SK-N-SH treated with all-trans-retinoic acid at 6 μM for 48 hours (cell line): Measurements from ENCODE around the gene GPR75.

ENCODE experiments used
- ARNTL ChIP-seq: fragments of 450-650 bp; formaldehyde crosslinking; IDR thresholded peaks from 2 replicates; pipeline ENCODE4 v1.5.0; 2020; ENCODE audit warnings: low read depth, mild to moderate bottlenecking, moderate library complexity, borderline replicate concordance
- CREB5 ChIP-seq: fragments of 250-450 bp; sonication (Bioruptor Pico); IDR thresholded peaks from 2 replicates; pipeline ENCODE4 v1.5.1; 2020; ENCODE audit warnings: low read depth, mild to moderate bottlenecking, moderate library complexity
- CSDC2 ChIP-seq: fragments of 250-450 bp; sonication (Bioruptor Pico); IDR thresholded peaks from 2 replicates; pipeline ENCODE4 v1.5.0; 2020; ENCODE audit warnings: mild to moderate bottlenecking, moderate library complexity
- CSRNP3 ChIP-seq: fragments of 250-450 bp; sonication (Bioruptor Pico); IDR thresholded peaks from 2 replicates; pipeline ENCODE4 v1.5.1; 2021; ENCODE audit warnings: mild to moderate bottlenecking, moderate library complexity
- GLIS3 ChIP-seq: fragments of 250-450 bp; sonication (Bioruptor Pico); IDR thresholded peaks from 2 replicates; pipeline ENCODE4 v1.5.0; 2020; ENCODE audit warnings: mild to moderate bottlenecking, moderate library complexity
- PATZ1 ChIP-seq: fragments of 250-450 bp; sonication (Bioruptor Pico); IDR thresholded peaks from 2 replicates; pipeline ENCODE4 v1.8.0; 2020; ENCODE audit warnings: mild to moderate bottlenecking, moderate library complexity, borderline replicate concordance
- PPARA ChIP-seq: fragments of 250-450 bp; sonication (Bioruptor Pico); IDR thresholded peaks from 2 replicates; pipeline ENCODE4 v1.5.0; 2020; ENCODE audit warnings: mild to moderate bottlenecking, borderline replicate concordance
- RARB ChIP-seq: fragments of 250-450 bp; sonication (Bioruptor Pico); IDR thresholded peaks from 2 replicates; pipeline ENCODE4 v1.8.0; 2021; ENCODE audit warnings: mild to moderate bottlenecking, moderate library complexity
- TCF4 ChIP-seq: fragments of 250-450 bp; sonication (Bioruptor Pico); IDR thresholded peaks from 2 replicates; pipeline ENCODE4 v1.8.0; 2021; ENCODE audit warnings: mild to moderate bottlenecking, moderate library complexity, borderline replicate concordance
- TOX ChIP-seq: fragments of 250-450 bp; sonication (Bioruptor Pico); IDR thresholded peaks from 2 replicates; pipeline ENCODE4 v1.8.0; 2021; ENCODE audit warnings: mild to moderate bottlenecking, moderate library complexity, borderline replicate concordance
- ZFP3 ChIP-seq: fragments of 250-450 bp; sonication (Bioruptor Pico); IDR thresholded peaks from 2 replicates; pipeline ENCODE4 v1.5.0; 2020; ENCODE audit warnings: mild to moderate bottlenecking, moderate library complexity
- ZFP30 ChIP-seq: fragments of 450-650 bp; formaldehyde crosslinking; IDR thresholded peaks from 2 replicates; pipeline ENCODE4 v1.5.0; 2022; ENCODE audit warnings: mild to moderate bottlenecking, moderate library complexity
- ZNF565 ChIP-seq: fragments of 450-650 bp; formaldehyde crosslinking; conservative IDR thresholded peaks from 2 replicates; pipeline ENCODE4 v1.5.0; 2020; ENCODE audit warnings: low read depth, mild to moderate bottlenecking, moderate library complexity
- ZNF70 ChIP-seq: fragments of 450-650 bp; formaldehyde crosslinking; IDR thresholded peaks from 2 replicates; pipeline ENCODE4 v1.5.0; 2020; ENCODE audit warnings: mild to moderate bottlenecking, moderate library complexity

GRCh38 chr2:53861824-53862223, 2.1 kb upstream of the GPR75 start:
- no peak for TF ChIP-seq CREB5 (CRISPR knock-in tag)
- no peak for TF ChIP-seq PATZ1 (CRISPR knock-in tag)
- TF ChIP-seq GLIS3, result no peak
- no peak for TF ChIP-seq ARNTL
- no peak for TF ChIP-seq RARB (CRISPR knock-in tag)
- no peak for TF ChIP-seq CSDC2 (CRISPR knock-in tag)
- TF ChIP-seq ZFP3 (CRISPR knock-in tag), result no peak
- no peak for TF ChIP-seq ZNF70 (CRISPR knock-in tag)
- no peak for TF ChIP-seq CSRNP3 (CRISPR knock-in tag)
- TF ChIP-seq ZNF565, result no peak
- TF ChIP-seq TCF4 (CRISPR knock-in tag), result no peak
- no peak for TF ChIP-seq ZFP30 (CRISPR knock-in tag)
- no peak for TF ChIP-seq TOX (CRISPR knock-in tag)
- no peak for TF ChIP-seq PPARA (CRISPR knock-in tag)
